ENCODE data around the gene OR52K2. TPM values are rescaled to one million over a fixed set of nuclear protein-coding genes. Genes with fewer than 3 reads are reported as not detected.

Gene OR52K2
- total and polyA plus RNA-seq, 2 donors (not counting 1 experiment from before 2014, with no cell fraction given): not detected

- H3K4me3 ChIP-seq (ENCODE audit: control extremely low read depth in 1 of 5, extremely low read depth in 1 of 5, insufficient read depth in 1 of 5, low read depth in 2 of 5, low read length in 4 of 5): no peak overlapping the region
- Mint-ChIP-seq H3K9me3 (ENCODE audit: insufficient read depth) (peaks cover 15% of the 10 kb centered on the region), H3K4me3 (no peak overlapping the region), H3K27me3 (peaks cover 9% of the 10 kb centered on the region), H3K27ac (no peak overlapping the region), H3K4me1 (peaks cover 23% of the 10 kb centered on the region)
- H3K9me3 ChIP-seq (ENCODE audit: control extremely low read depth in 1 of 3, control insufficient read depth in 2 of 3, insufficient read depth in 1 of 3, low read length in 2 of 3): peaks cover 3 to 12% (median 4%) of the 10 kb centered on the region in 3 donors
- ATAC-seq (ENCODE audit: low read depth) (no peak), DNase-seq (no peak)
- no CpG with 5 or more reads among the region's 4 CpGs for WGBS (ENCODE audit: insufficient coverage)
- H3K27me3 ChIP-seq (replicated peaks in 1 of 4; ENCODE audit: control extremely low read depth in 1 of 4, control insufficient read depth in 3 of 4, insufficient read depth in 4 of 4, low read length in 3 of 4): no peaks in the 10 kb centered on the region
- POLR2A ChIA-PET: no interaction called here
- no peaks in the 10 kb centered on the region for H3K36me3 ChIP-seq (replicated peaks in 1 of 2; ENCODE audit: control extremely low read depth in 1 of 2, control insufficient read depth in 1 of 2, extremely low read depth in 1 of 2, insufficient read depth in 2 of 2, low read length in 1 of 2)
- H3K79me2 ChIP-seq (ENCODE audit: control insufficient read depth, insufficient read depth, low read length): no peaks in the 10 kb centered on the region
- H2AFZ ChIP-seq (ENCODE audit: insufficient read depth, low read depth, low read length, poor library complexity, severe bottlenecking): no peak overlapping the region
- intact Hi-C loops (cut with micrococcal nuclease): no loop called here
- H4K20me1 ChIP-seq (ENCODE audit: control insufficient read depth, insufficient read depth, low read length, poor library complexity, severe bottlenecking): no peaks in the 10 kb centered on the region
- no peak overlapping the region for H3K9ac ChIP-seq (ENCODE audit: low read length)
- peaks cover 7 to 10% of the 10 kb centered on the region in 2 donors for H3K4me1 ChIP-seq (ENCODE audit: control insufficient read depth in 2 of 2, insufficient read depth in 2 of 2, low read length in 2 of 2)
- TF ChIP-seq CTCF (IDR thresholded peaks at IDR 0.05) (no peak), EZH2 (IDR thresholded peaks at IDR 0.05; ENCODE audit: borderline replicate concordance, insufficient read depth, low read depth, low read length, poor library complexity, severe bottlenecking) (no peak)
- CTCF ChIA-PET: no interaction called here
- no peak overlapping the region for H3K27ac ChIP-seq (ENCODE audit: low read length in 2 of 2)
- H3K4me2 ChIP-seq (replicated peaks; ENCODE audit: low read depth, low read length, poor library complexity, severe bottlenecking): no peak overlapping the region
Measured at GRCh38 chr11:4460151-4460550, 11.1 kb downstream of the OR52K2 start.

GRCh38 chr11:4464216-4465159 lies 15.4 kb downstream of the OR52K2 start:
- no peak overlapping the region for H3K4me3 ChIP-seq (ENCODE audit: control extremely low read depth in 1 of 5, extremely low read depth in 1 of 5, insufficient read depth in 1 of 5, low read depth in 2 of 5, low read length in 4 of 5)
- peaks cover 13% of the 10 kb centered on the region for H3K9me3 Mint-ChIP-seq (ENCODE audit: insufficient read depth)
- H3K79me2 ChIP-seq (ENCODE audit: control insufficient read depth, insufficient read depth, low read length): no peaks in the 10 kb centered on the region
- H3K27me3 Mint-ChIP-seq: peaks cover 9% of the 10 kb centered on the region
- no peak for ATAC-seq (ENCODE audit: low read depth)
- no peak for TF ChIP-seq CTCF (IDR thresholded peaks at IDR 0.05)
- no peak for TF ChIP-seq EZH2 (IDR thresholded peaks at IDR 0.05; ENCODE audit: borderline replicate concordance, insufficient read depth, low read depth, low read length, poor library complexity, severe bottlenecking)
- peaks cover 28% of the 10 kb centered on the region for H3K4me1 Mint-ChIP-seq
- no peaks in the 10 kb centered on the region for H3K36me3 ChIP-seq (replicated peaks in 1 of 2; ENCODE audit: control extremely low read depth in 1 of 2, control insufficient read depth in 1 of 2, extremely low read depth in 1 of 2, insufficient read depth in 2 of 2, low read length in 1 of 2)
- ChIA-PET CTCF (no interaction called here), POLR2A (no interaction called here)
- H3K9me3 ChIP-seq (ENCODE audit: control extremely low read depth in 1 of 3, control insufficient read depth in 2 of 3, insufficient read depth in 1 of 3, low read length in 2 of 3): peaks cover 3 to 10% (median 10%) of the 10 kb centered on the region in 3 donors
- H3K27ac ChIP-seq (ENCODE audit: low read length in 2 of 2): no peak overlapping the region
- intact Hi-C loops (cut with micrococcal nuclease): no loop called here
- 94% methylated on average over 3 of the region's 5 CpGs for WGBS (ENCODE audit: insufficient coverage)
- no peak overlapping the region for H3K27ac Mint-ChIP-seq
- H4K20me1 ChIP-seq (ENCODE audit: control insufficient read depth, insufficient read depth, low read length, poor library complexity, severe bottlenecking): no peaks in the 10 kb centered on the region
- no peak overlapping the region for H3K9ac ChIP-seq (ENCODE audit: low read length)
- no peak for DNase-seq
- H3K27me3 ChIP-seq (replicated peaks in 1 of 4; ENCODE audit: control extremely low read depth in 1 of 4, control insufficient read depth in 3 of 4, insufficient read depth in 4 of 4, low read length in 3 of 4): no peaks in the 10 kb centered on the region
- no peak overlapping the region for H3K4me2 ChIP-seq (replicated peaks; ENCODE audit: low read depth, low read length, poor library complexity, severe bottlenecking)
- H3K4me1 ChIP-seq (ENCODE audit: control insufficient read depth in 2 of 2, insufficient read depth in 2 of 2, low read length in 2 of 2): peaks cover 0 to 9% of the 10 kb centered on the region in 2 donors
- no peak overlapping the region for H2AFZ ChIP-seq (ENCODE audit: insufficient read depth, low read depth, low read length, poor library complexity, severe bottlenecking)
- H3K4me3 Mint-ChIP-seq: no peak overlapping the region

Measured in B cell (primary cell).